ENCODE measurements around the gene POTED.
"Not testable (repeated sequence)": the region's sequence is repeated elsewhere in the genome, so short reads cannot be mapped to it uniquely, and the experiment has no call there.

POTED gene

DNA sequence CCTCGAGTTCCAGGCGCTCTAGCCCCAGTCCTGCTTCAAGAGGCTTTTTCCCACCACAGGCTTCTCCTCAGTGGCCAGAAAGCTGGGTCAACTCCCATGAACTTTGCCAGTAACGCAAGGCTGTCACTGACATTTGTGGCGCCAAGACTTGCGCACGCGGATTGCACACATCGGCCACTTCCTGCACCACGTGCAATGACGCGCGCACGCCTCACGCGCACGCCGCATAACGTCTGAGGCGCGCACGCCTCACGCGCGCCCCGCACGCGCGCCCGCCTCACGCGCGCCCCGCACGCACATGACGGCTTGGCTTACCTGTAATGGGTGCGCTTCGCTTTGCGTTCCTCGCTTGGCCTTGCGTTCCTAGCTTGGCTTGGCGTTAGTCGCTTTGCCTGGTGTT lies at the start of gene POTED:
Gene POTED (plus strand): TSS at position 301 of the 400 bp plus-strand sequence. CDS start 452 bp downstream, outside the sequence.
- DNase-seq (ENCODE audit: low read depth in 2 of 2, low spot score in 1 of 2): not testable (repeated sequence)

DNA sequence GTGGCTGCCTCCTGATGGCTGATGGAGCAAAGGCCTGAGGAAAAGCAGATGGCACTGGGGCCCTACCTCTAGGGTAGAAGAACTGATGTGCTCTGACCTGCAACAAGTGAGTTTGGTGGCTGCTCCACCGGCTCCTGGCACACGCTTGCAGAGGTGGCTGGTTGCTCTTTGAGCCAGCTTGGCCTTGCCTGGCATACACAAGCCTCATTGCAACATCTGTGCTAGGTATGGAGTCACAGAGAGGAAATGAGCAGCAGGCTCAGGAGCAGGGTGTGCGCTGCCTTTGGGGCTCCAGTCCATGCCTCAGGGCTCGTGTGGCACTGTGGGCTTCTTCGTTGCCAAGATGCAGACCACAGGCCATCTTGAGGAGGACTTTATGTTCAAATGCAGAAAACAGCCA lies 40.5 kb downstream of the POTED start:
- DNase-seq (ENCODE audit: low read depth in 2 of 2, low spot score in 1 of 2): not testable (repeated sequence)

DNA sequence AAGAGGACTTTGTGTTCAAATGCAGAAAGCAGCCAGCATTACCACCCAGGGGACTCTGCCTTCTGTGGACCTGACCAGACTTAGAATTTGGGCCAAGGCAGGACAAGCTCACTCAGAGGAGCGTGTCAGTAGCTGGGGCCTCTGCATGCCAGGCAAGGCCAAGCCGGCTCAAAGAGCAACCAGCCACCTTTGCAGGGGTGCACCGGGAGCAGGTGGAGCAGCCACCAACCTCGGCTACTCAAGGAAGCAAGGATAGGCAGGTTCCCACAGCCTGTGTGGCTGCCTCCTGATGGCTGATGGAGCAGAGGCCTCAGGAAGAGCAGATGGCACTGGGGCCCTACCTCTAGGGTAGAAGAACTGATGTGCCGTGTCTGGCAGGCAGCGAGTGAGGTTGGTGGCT lies 42.2 kb downstream of the POTED start:
- not testable (repeated sequence) for DNase-seq (ENCODE audit: low read depth in 2 of 2, low spot score in 1 of 2)
